ENCODE results near the gene PTMS. TPM values are rescaled to one million over a fixed set of nuclear protein-coding genes. Genes with fewer than 3 reads are reported as not detected.

The PTMS gene, protein sequence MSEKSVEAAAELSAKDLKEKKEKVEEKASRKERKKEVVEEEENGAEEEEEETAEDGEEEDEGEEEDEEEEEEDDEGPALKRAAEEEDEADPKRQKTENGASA
- 416 TPM for polyA plus RNA-seq (2013, experiment 1 of 2)
- 634 TPM for polyA plus RNA-seq (2013, experiment 2 of 2)

DNA sequence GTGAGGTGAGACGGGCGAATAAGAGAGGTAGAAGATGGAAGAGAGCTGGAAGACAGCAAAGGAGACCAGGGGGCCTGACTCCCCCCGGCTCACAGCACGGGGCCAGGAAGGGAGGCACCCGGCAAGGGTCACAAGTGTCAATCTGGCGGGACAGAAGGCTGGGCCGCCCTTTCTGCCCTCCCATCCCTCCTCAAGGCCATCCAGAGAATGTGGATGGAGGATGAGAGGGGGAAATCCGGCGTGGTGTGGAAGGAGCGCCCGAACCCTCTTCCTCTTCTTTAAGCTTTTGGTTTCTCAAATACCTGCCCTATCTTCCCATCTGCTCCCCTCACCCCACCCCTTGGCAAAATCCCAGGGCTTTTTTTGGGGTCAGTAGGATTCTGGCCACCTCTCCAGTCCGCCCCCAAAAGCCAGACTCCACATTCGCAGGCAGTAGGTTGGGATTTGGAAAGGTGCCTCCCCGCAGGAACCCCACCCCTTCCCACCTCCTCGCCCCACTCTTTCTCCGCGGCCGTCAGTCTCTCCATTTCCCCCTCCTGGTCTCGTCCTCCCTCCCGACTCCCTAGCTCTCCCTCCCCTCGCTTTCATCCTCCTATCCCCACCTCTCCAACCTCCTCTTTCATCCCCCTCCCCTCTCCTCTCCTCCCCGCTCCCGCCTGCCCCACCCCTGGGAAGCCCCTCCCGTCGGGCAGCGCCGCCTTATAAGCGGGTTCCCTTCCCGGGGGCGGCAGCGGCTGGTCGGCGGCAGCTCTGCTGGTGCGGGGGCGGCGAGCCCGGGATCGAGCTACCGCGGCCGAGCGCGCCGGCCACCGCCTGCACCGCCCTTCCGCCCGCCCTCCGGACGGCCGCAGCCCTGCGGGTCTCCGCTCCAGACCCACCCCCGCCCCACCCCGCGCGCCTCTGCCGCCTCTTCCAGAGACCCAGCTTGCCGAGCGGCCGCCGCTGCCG lies at the start of gene PTMS:
PTMS (plus strand) TSS at position 730 of the 948 bp plus-strand sequence. CDS start 343 bp downstream, outside the sequence.
- Histone ChIP-seq H3K27me3 (ENCODE audit: insufficient read depth, low read length) (no peaks in the 10 kb centered on the region), H3K27ac (ENCODE audit: low read depth, low read length) (peak within 1 kb of the TSS; percentile 75), H3K4me1 (ENCODE audit: insufficient read depth, low read length) (peaks cover 35% of the 10 kb centered on the region)

DNA sequence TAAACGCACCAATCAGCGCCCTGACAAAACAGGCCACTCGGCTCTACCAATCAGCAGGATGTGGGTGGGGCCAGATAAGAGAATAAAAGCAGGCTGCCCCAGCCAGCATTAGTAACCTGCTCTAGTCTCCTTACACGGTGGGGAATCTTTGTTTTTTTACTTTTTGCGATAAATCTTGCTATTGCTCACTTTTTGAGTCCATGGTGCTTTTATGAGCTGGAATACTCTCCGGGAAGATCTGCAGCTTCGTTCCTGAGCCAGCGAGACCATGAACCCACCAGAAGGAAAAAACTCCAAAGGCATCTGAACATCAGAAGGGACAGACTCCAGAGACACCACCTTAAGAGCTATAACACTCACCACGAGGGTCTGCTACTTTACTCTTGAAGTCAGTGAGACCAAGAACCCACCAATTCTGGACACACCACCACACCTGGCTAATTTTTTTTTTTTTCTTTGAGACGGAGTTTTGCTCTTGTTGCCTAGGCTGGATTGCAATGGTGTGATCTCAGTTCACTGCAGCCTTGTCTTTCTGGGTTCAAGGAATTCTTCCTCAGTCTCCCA lies 49.2 kb upstream of the PTMS start:
- no peak overlapping the region for H3K4me3 ChIP-seq (ENCODE audit: low read length)
- H3K4me1 ChIP-seq (ENCODE audit: insufficient read depth, low read length): no peaks in the 10 kb centered on the region
- H3K9me3 ChIP-seq (ENCODE audit: insufficient read depth, low read depth, low read length): no peaks in the 10 kb centered on the region
- no peak overlapping the region for H3K9ac ChIP-seq (ENCODE audit: low read depth, low read length)
- H3K36me3 ChIP-seq (ENCODE audit: insufficient read depth, low read length): no peaks in the 10 kb centered on the region
- H3K27me3 ChIP-seq (ENCODE audit: insufficient read depth, low read length): no peaks in the 10 kb centered on the region; the same call in 1 of the 2 replicates
- no peak overlapping the region for H3K27ac ChIP-seq (ENCODE audit: low read depth, low read length)
- 90% methylated on average over 10 of the region's 10 CpGs for WGBS

More for the DNA sequence above, at the start of gene PTMS:
- WGBS: 1% methylated on average over 61 of the region's 63 CpGs
- peak within 1 kb of the TSS; percentile 96 for H3K4me3 ChIP-seq (ENCODE audit: low read length)
- H3K9ac ChIP-seq (ENCODE audit: low read depth, low read length): peak within 1 kb of the TSS; percentile 77
- peaks cover 16% of the 10 kb centered on the region for H3K36me3 ChIP-seq (ENCODE audit: insufficient read depth, low read length)
- H3K9me3 ChIP-seq (ENCODE audit: insufficient read depth, low read depth, low read length): no peaks in the 10 kb centered on the region

DNA sequence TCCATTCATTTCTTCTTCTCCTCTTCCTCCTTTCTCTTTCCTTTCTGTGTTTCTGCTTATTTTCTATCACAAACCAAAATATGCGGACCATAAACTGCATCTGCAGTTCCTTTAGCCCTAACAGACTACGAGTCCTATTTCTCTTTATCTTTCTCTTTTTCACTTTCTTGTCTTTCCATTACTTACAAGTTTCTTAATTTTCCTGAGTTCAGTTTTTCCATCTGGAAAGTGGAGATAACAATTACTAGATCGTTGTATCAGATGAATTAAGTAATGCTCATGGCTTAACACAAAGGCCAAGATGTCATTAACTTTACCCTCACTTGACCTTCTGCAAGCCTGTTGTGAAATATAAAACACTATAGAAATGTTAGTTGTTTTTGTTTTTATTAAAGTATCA lies 43.3 kb upstream of the PTMS start:
- Histone ChIP-seq H3K27ac (ENCODE audit: low read depth, low read length) (no peak overlapping the region), H3K9me3 (ENCODE audit: insufficient read depth, low read depth, low read length) (no peaks in the 10 kb centered on the region), H3K9ac (ENCODE audit: low read depth, low read length) (no peak overlapping the region), H3K4me3 (ENCODE audit: low read length) (peak overlapping the region; percentile 70), H3K36me3 (ENCODE audit: insufficient read depth, low read length) (peaks cover 5% of the 10 kb centered on the region), H3K27me3 (ENCODE audit: insufficient read depth, low read length) (no peaks in the 10 kb centered on the region; the same call in 1 of the 2 replicates), H3K4me1 (ENCODE audit: insufficient read depth, low read length) (no peaks in the 10 kb centered on the region; the same call in 1 of the 2 replicates)
- WGBS: 93% methylated on average over 2 of the region's 3 CpGs

DNA sequence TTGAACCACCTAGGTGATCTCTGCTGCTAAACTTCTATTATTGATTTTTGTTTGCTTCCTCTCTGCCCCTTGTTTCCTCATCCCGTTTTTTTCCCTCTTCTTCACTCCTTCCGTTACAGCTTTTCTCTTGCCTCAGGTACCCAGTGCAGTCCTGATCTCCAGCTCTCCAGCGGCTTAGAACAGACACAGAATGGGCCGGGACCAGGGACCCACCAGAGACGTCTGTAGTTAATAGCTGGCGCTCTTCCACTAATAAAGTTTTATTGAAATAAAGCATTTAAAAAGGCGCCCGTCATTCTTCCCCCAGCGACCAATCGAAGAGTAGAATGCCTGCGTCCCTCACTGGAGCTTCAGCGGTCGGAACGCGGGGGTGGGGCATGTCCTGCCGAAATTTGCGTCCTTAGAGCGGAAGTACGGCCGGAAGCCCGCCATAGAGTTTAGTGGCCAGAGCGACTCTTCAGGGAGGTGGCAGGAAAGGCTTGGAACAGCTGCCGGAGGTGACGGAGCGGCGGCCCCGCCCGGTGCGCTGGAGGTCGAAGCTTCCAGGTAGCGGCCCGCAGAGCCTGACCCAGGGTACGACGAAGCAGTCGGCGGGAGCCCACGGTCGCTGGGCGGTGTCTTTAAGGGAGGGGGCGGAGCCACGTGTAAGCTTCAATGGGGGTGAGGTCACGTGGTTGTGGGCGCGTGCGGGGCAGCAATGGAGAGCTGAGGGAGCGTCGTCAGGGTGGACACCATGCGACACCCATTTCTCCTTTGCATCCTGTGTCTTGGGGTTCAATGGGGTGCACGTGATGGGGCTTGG lies 42.4 kb upstream of the PTMS start, which contains the start of gene COPS7A:
COPS7A (plus strand) TSS at position 440 of the 802 bp plus-strand sequence. CDS start 611 bp downstream, outside the sequence.
- Histone ChIP-seq H3K27me3 (ENCODE audit: insufficient read depth, low read length) (no peaks in the 10 kb centered on the region; the same call in 1 of the 2 replicates), H3K9me3 (ENCODE audit: insufficient read depth, low read depth, low read length) (no peaks in the 10 kb centered on the region), H3K9ac (ENCODE audit: low read depth, low read length) (peak within 1 kb of the TSS; percentile 79), H3K4me1 (ENCODE audit: insufficient read depth, low read length) (no peaks in the 10 kb centered on the region; the same call in 1 of the 2 replicates), H3K36me3 (ENCODE audit: insufficient read depth, low read length) (peaks cover 15% of the 10 kb centered on the region), H3K4me3 (ENCODE audit: low read length) (peak within 1 kb of the TSS; percentile 70), H3K27ac (ENCODE audit: low read depth, low read length) (peak within 1 kb of the TSS; percentile 84)
- under 1% methylated on average over 49 of the region's 49 CpGs for WGBS

DNA sequence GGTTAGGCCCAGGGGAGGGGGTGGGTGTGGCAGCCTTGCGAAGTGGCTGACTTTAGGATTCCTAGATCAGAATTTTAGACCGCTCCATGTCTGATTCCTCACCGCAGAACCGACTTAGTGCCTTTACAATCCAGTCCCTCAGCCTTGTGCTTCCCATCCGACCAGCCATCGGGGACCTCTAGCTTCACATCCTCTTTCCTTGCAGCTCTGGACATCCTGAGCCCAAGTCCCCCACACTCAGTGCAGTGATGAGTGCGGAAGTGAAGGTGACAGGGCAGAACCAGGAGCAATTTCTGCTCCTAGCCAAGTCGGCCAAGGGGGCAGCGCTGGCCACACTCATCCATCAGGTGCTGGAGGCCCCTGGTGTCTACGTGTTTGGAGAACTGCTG lies 41.8 kb upstream of the PTMS start:
- Histone ChIP-seq H3K4me1 (ENCODE audit: insufficient read depth, low read length) (no peaks in the 10 kb centered on the region; the same call in 1 of the 2 replicates), H3K27ac (ENCODE audit: low read depth, low read length) (peak overlapping the region; percentile 84), H3K36me3 (ENCODE audit: insufficient read depth, low read length) (peaks cover 21% of the 10 kb centered on the region), H3K27me3 (ENCODE audit: insufficient read depth, low read length) (no peaks in the 10 kb centered on the region; the same call in 1 of the 2 replicates), H3K9ac (ENCODE audit: low read depth, low read length) (peak overlapping the region; percentile 79), H3K9me3 (ENCODE audit: insufficient read depth, low read depth, low read length) (no peaks in the 10 kb centered on the region), H3K4me3 (ENCODE audit: low read length) (peak overlapping the region; percentile 70)
- WGBS: 22% methylated on average over 10 of the region's 10 CpGs

DNA sequence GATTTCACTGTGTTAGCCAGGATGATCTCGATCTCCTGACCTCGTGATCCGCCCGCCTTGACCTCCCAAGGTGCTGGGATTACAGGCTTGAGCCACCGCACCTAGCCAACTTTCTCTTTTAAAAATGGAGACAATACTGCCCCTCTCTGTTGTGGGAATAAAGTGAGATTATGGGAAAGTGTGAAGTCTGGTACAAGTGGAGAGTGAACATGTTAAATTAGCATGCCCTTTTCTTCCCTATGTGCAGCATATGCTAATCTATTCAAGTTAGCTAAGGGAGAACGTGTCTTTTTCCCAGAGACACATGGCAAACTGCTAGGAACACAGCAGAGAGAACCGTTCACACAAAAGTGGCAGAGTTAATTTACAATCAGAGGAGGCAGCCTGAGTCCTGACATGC lies 40.8 kb upstream of the PTMS start:
- 92% methylated on average over 7 of the region's 7 CpGs for WGBS
- Histone ChIP-seq H3K27ac (ENCODE audit: low read depth, low read length) (no peak overlapping the region), H3K4me1 (ENCODE audit: insufficient read depth, low read length) (no peaks in the 10 kb centered on the region; the same call in 1 of the 2 replicates), H3K9ac (ENCODE audit: low read depth, low read length) (no peak overlapping the region), H3K36me3 (ENCODE audit: insufficient read depth, low read length) (peaks cover 30% of the 10 kb centered on the region), H3K4me3 (ENCODE audit: low read length) (no peak overlapping the region), H3K9me3 (ENCODE audit: insufficient read depth, low read depth, low read length) (no peaks in the 10 kb centered on the region), H3K27me3 (ENCODE audit: insufficient read depth, low read length) (no peaks in the 10 kb centered on the region; the same call in 1 of the 2 replicates)

DNA sequence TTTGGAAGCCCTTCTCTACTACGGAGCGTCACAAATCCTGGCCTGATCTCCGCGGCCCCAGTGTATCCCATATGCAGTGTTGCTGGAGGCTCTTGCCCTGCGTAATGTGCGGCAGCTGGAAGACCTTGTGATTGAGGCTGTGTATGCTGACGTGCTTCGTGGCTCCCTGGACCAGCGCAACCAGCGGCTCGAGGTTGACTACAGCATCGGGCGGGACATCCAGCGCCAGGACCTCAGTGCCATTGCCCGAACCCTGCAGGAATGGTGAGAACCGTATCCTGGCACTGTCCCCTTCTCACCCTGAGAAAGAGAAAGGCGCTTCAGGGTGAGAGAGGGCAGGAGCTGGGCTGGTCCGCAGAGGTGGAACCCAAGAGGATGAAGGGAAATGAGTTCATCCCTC lies 37.0 kb upstream of the PTMS start:
- Histone ChIP-seq H3K4me1 (ENCODE audit: insufficient read depth, low read length) (no peaks in the 10 kb centered on the region; the same call in 1 of the 2 replicates), H3K36me3 (ENCODE audit: insufficient read depth, low read length) (peaks cover 45% of the 10 kb centered on the region), H3K27ac (ENCODE audit: low read depth, low read length) (no peak overlapping the region), H3K9me3 (ENCODE audit: insufficient read depth, low read depth, low read length) (no peaks in the 10 kb centered on the region), H3K9ac (ENCODE audit: low read depth, low read length) (no peak overlapping the region), H3K27me3 (ENCODE audit: insufficient read depth, low read length) (no peaks in the 10 kb centered on the region), H3K4me3 (ENCODE audit: low read length) (no peak overlapping the region)
- WGBS: 95% methylated on average over 18 of the region's 18 CpGs

DNA sequence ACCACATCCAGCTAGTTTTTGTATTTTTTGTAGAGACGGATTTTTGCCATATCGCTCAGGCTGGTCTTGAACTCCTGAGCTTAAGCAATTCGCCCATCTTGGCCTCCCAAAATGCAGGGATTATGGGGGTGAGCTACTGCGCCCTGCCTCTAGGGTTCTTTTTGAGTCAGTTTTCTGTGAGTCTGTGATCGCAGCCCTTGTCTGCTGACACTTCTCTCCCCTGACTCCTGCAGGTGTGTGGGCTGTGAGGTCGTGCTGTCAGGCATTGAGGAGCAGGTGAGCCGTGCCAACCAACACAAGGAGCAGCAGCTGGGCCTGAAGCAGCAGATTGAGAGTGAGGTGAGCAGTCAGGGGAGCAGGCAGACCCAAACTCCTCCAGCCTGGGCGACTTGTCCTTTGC lies 36.0 kb upstream of the PTMS start:
- Histone ChIP-seq H3K9me3 (ENCODE audit: insufficient read depth, low read depth, low read length) (no peaks in the 10 kb centered on the region), H3K4me1 (ENCODE audit: insufficient read depth, low read length) (no peaks in the 10 kb centered on the region), H3K4me3 (ENCODE audit: low read length) (no peak overlapping the region), H3K27me3 (ENCODE audit: insufficient read depth, low read length) (no peaks in the 10 kb centered on the region), H3K9ac (ENCODE audit: low read depth, low read length) (no peak overlapping the region), H3K27ac (ENCODE audit: low read depth, low read length) (no peak overlapping the region), H3K36me3 (ENCODE audit: insufficient read depth, low read length) (peaks cover 45% of the 10 kb centered on the region)
- WGBS: 94% methylated on average over 8 of the region's 8 CpGs

DNA sequence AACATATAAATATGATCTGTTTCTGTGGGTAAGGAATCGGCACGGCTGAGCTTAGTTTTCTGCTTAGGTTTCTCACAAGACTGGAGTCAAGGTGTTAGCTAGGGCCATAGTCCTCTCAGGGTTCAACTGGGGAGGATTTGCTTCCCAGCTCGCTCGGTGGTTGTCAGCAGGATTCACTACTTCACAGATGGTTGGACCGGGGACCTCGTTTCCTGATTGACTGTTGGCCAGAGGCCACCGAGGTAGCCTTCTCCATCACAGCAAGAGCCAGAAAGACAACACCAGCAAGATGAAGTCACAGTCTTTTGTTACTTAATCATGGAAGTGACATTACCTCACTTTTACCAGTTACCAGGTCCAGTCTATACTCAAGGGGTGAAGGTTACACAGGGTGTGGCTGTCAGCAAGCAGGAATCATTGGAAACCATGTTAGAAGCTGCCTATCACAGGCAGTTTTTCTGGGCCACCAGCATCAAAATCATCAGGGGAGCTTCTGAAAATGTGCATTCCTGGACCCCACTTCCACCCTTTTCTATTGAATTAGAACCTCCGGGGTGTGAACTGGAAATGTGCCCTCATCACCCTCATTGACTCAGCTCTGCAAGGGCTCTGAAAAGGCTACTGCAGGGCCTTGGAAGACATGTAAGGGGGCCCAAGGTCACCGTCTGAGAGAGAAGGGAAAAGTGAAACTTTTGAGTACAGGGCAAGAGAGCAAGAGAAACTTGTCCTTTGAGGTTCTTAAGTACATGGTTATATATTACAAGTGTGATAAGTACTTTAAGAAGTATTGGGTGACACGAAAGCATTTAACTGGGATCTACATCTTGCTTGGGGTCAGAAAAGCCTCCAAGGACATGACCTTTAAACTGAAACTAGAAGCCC lies 31.4 kb upstream of the PTMS start:
- H3K4me3 ChIP-seq (ENCODE audit: low read length): no peak overlapping the region
- H3K27me3 ChIP-seq (ENCODE audit: insufficient read depth, low read length): no peaks in the 10 kb centered on the region
- H3K27ac ChIP-seq (ENCODE audit: low read depth, low read length): no peak overlapping the region
- H3K36me3 ChIP-seq (ENCODE audit: insufficient read depth, low read length): peaks cover 21% of the 10 kb centered on the region
- no peak overlapping the region for H3K9ac ChIP-seq (ENCODE audit: low read depth, low read length)
- H3K4me1 ChIP-seq (ENCODE audit: insufficient read depth, low read length): peaks cover 4% of the 10 kb centered on the region; the same call in 1 of the 2 replicates
- WGBS: 94% methylated on average over 10 of the region's 10 CpGs
- no peaks in the 10 kb centered on the region for H3K9me3 ChIP-seq (ENCODE audit: insufficient read depth, low read depth, low read length)
